Fibroblast of the aortic adventitia (primary cell): ENCODE measurements around the gene LCE6A. TPM values are rescaled to one million over a fixed set of nuclear protein-coding genes. Genes with fewer than 3 reads are reported as not detected.

ENCODE experiments used
- DNase-seq: peaks from one replicate; pipeline ENCODE4 v3.0.0-alpha.2; 2010; ENCODE audit warnings: low read depth
- H3K4me3 ChIP-seq: 2 replicates; pipeline ENCODE4 v1.5.1; 2011; ENCODE audit warnings: low read depth, mild to moderate bottlenecking, control low read depth, low read length, moderate library complexity
- total RNA-seq: library from RNA; depleted of rRNA; stranded (reverse); fragments of >200 nt; gene quantifications from 2 replicates; pipeline ENCODE4 v1.2.3, GENCODE V29; 2012; ENCODE audit warnings: low replicate concordance
- TF ChIP-seq, protein P1 (sequence below): IDR thresholded peaks from 2 replicates; pipeline ENCODE4 v1.5.1; 2011; ENCODE audit warnings: mild to moderate bottlenecking, low read length, control low read depth, inconsistent platforms; ENCODE audit not compliant: insufficient read depth

The LCE6A gene
- total RNA-seq, 1 donor, result not detected

- no peak overlapping the region for H3K4me3 ChIP-seq
- TF ChIP-seq, protein P1, sequence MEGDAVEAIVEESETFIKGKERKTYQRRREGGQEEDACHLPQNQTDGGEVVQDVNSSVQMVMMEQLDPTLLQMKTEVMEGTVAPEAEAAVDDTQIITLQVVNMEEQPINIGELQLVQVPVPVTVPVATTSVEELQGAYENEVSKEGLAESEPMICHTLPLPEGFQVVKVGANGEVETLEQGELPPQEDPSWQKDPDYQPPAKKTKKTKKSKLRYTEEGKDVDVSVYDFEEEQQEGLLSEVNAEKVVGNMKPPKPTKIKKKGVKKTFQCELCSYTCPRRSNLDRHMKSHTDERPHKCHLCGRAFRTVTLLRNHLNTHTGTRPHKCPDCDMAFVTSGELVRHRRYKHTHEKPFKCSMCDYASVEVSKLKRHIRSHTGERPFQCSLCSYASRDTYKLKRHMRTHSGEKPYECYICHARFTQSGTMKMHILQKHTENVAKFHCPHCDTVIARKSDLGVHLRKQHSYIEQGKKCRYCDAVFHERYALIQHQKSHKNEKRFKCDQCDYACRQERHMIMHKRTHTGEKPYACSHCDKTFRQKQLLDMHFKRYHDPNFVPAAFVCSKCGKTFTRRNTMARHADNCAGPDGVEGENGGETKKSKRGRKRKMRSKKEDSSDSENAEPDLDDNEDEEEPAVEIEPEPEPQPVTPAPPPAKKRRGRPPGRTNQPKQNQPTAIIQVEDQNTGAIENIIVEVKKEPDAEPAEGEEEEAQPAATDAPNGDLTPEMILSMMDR, result no peak
- no peak for DNase-seq
Observed at GRCh38 chr1:152886758-152887409, 44.2 kb downstream of the LCE6A start.

DNA sequence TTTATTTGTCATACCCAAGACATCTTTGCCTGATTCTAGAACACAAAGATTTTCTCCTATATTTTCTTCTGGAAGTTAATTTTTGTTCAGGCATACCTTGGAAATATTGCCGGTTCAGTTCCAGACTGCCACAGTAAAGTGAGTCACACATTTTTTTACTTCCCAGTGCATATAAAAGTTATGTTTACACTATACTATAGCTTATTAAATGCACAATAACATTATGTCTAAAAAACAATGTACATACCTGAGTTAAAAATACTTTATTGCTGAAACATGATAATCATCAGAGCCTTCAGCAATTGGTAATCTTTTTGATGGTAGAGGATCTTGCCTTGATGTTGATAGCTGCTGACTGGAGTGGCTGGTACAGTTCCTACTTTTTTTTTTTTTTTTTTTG, 45.5 kb downstream of the LCE6A start:
- TF ChIP-seq, protein P1, result no peak
- no peak for DNase-seq
- H3K4me3 ChIP-seq, result no peak overlapping the region

Other genes starting within 250 kb of the LCE6A start
- gene LCE3C, start 242.6 kb upstream of the LCE6A start, total RNA-seq, result not detected in 2 replicates
- gene LCE3B, start 229.0 kb upstream of the LCE6A start, total RNA-seq, result not detected in 2 replicates
- gene LCE3A, start 219.8 kb upstream of the LCE6A start, total RNA-seq, result not detected in 2 replicates
- gene LCE2D, start 179.5 kb upstream of the LCE6A start, total RNA-seq, result not detected in 2 replicates
- not detected in 2 replicates for gene LCE2C, start 167.6 kb upstream of the LCE6A start, total RNA-seq
- gene LCE2B, start 156.7 kb upstream of the LCE6A start, total RNA-seq, result not detected in 2 replicates
- not detected in 2 replicates for gene LCE2A, start 144.5 kb upstream of the LCE6A start, total RNA-seq
- not detected in 2 replicates for gene LCE4A, start 134.7 kb upstream of the LCE6A start, total RNA-seq
- gene KPRP, start 84.8 kb upstream of the LCE6A start, total RNA-seq, result not detected in 2 replicates
- gene LCE1F, start 67.7 kb upstream of the LCE6A start, total RNA-seq, result not detected in 2 replicates
- not detected in 2 replicates for gene LCE1E, start 56.6 kb upstream of the LCE6A start, total RNA-seq
- gene LCE1D, start 46.1 kb upstream of the LCE6A start, total RNA-seq, result not detected in 2 replicates
- not detected in 2 replicates for gene LCE1C, start 36.2 kb upstream of the LCE6A start, total RNA-seq
- gene LCE1B, start 30.9 kb upstream of the LCE6A start, total RNA-seq, result not detected in 2 replicates
- gene LCE1A, start 15.4 kb upstream of the LCE6A start, total RNA-seq, result not detected in 2 replicates
- gene LCE7A, start 17.1 kb downstream of the LCE6A start, total RNA-seq, result not detected in 2 replicates
- not detected in 2 replicates for gene SMCP, start 35.5 kb downstream of the LCE6A start, total RNA-seq
- gene IVL, start 65.7 kb downstream of the LCE6A start, total RNA-seq, result not detected in 2 replicates
- not detected in 2 replicates for gene SPRR5, start 104.3 kb downstream of the LCE6A start, total RNA-seq
- not detected in 2 replicates for gene SPRR4, start 127.8 kb downstream of the LCE6A start, total RNA-seq
- gene SPRR1A, start 141.2 kb downstream of the LCE6A start, total RNA-seq, result not detected in 2 replicates
- gene SPRR3, start 158.9 kb downstream of the LCE6A start, total RNA-seq, result not detected in 2 replicates
- not detected in 2 replicates for gene SPRR1B, start 188.3 kb downstream of the LCE6A start, total RNA-seq
- not detected in 2 replicates for gene SPRR2D, start 198.3 kb downstream of the LCE6A start, total RNA-seq
- not detected in 2 replicates for gene SPRR2A, start 214.7 kb downstream of the LCE6A start, total RNA-seq
- not detected in 2 replicates for gene SPRR2B, start 228.8 kb downstream of the LCE6A start, total RNA-seq